Panc1 (cell line): ENCODE measurements around the gene GTF2H4. TPM values are rescaled to one million over a fixed set of nuclear protein-coding genes. Genes with fewer than 3 reads are reported as not detected.

Source experiments
- ATAC-seq: fragments of 200-7000 bp; cut with Tn5 transposase; 2 replicates; pipeline ENCODE4 v1.9.1; 2020; ENCODE audit warnings: mild to moderate bottlenecking, moderate library complexity
- BruUV-seq: library from RNA; stranded (reverse); fragments of 400-500 nt; replicated peaks from 2 replicates; lab custom pipeline; 2021; lab: Mats Ljungman, UMichigan
- CTCF ChIA-PET: fragments of 300-600 bp; sonication (Branson Sonifier 250); formaldehyde crosslinking; loops from one replicate; lab custom pipeline; 2022; ENCODE audit warnings: antibody characterized with exemption; lab: Charles Lee
- POLR2A ChIA-PET: fragments of 300-600 bp; sonication (Branson Sonifier 250); formaldehyde crosslinking; loops from one replicate; lab custom pipeline; 2022; ENCODE audit warnings: antibody characterized with exemption; lab: Charles Lee
- DNase-seq: peaks from one replicate; pipeline ENCODE4 v3.0.0-alpha.2; 2010; ENCODE audit warnings: low read depth, low spot score
- H3K27ac ChIP-seq: 2 replicates; pipeline ENCODE4 v1.5.1; 2011; ENCODE audit warnings: mild to moderate bottlenecking, low read length, inconsistent platforms
- H3K27me3 ChIP-seq: fragments of 200-500 bp; sonication (Bioruptor generic); 2 replicates; pipeline ENCODE4 v1.6.0; 2014; ENCODE audit warnings: low read length, inconsistent platforms; ENCODE audit not compliant: control insufficient read depth, insufficient read depth
- H3K36me3 ChIP-seq: fragments of 200-500 bp; sonication (Bioruptor generic); 2 replicates; pipeline ENCODE4 v1.5.1; 2014; ENCODE audit warnings: inconsistent platforms, mild to moderate bottlenecking, low read length, moderate library complexity; ENCODE audit not compliant: control insufficient read depth, insufficient read depth
- H3K4me1 ChIP-seq: 2 replicates; pipeline ENCODE4 v1.5.1; 2011; ENCODE audit warnings: inconsistent platforms, mild to moderate bottlenecking, low read length, moderate library complexity; ENCODE audit not compliant: control insufficient read depth, insufficient read depth
- H3K4me3 ChIP-seq, 2 experiments: 2 replicates each; pipeline ENCODE4 v1.5.1; 2011 to 2012; ENCODE audit warnings: low read depth in 2 of 2, low read length in 2 of 2, mild to moderate bottlenecking in 2 of 2, inconsistent platforms in 1 of 2, moderate library complexity in 1 of 2
- H3K9me3 ChIP-seq: fragments of 200-500 bp; sonication (Bioruptor generic); 2 replicates; pipeline ENCODE4 v1.5.1; 2014; ENCODE audit warnings: low read depth, mild to moderate bottlenecking, inconsistent platforms, low read length, moderate library complexity; ENCODE audit not compliant: control insufficient read depth, insufficient read depth
- POLR2AphosphoS5 ChIP-seq: IDR thresholded peaks from 2 replicates; pipeline ENCODE4 v1.6.1; 2012; ENCODE audit warnings: mild to moderate bottlenecking, low read depth, low read length, moderate library complexity
- SIN3A ChIP-seq: IDR thresholded peaks from 2 replicates; pipeline ENCODE4 v1.6.1; 2012; ENCODE audit warnings: low read depth, mild to moderate bottlenecking, low read length, moderate library complexity, borderline replicate concordance; ENCODE audit not compliant: insufficient read depth
- TCF7L2 ChIP-seq: IDR thresholded peaks from 2 replicates; pipeline ENCODE4 v1.6.1; 2011; ENCODE audit warnings: mild to moderate bottlenecking, low read depth, low read length, inconsistent platforms
- in situ Hi-C: cut with HindIII; loops from 2 replicates; pipeline ENCODE4 v1.10.0; 2016; ENCODE audit warnings: low sequenced_read_pairs, low pct_unique_long_range_greater_than_20kb
- intact Hi-C: fragments of 100-400 bp; cut with micrococcal nuclease; formaldehyde crosslinking; loops from one replicate; pipeline ENCODE4 v1.10.0; 2022; ENCODE audit not compliant: unreplicated experiment
- total RNA-seq: library from RNA; stranded (reverse); gene quantifications from one replicate; pipeline ENCODE4 v1.2.1, GENCODE V29; 2021; ENCODE audit not compliant: unreplicated experiment
- TF ChIP-seq, protein P1 (sequence below), 2 experiments: IDR thresholded peaks; 2 replicates each; pipeline ENCODE4 v1.6.1; 2011 to 2012; ENCODE audit warnings: low read depth in 2 of 2, control low read depth in 1 of 2, low read length in 1 of 2, mild to moderate bottlenecking in 1 of 2, moderate library complexity in 1 of 2; ENCODE audit not compliant: insufficient read depth in 1 of 2
- TF ChIP-seq, protein P2 (sequence below): fragments of 450-650 bp; IDR thresholded peaks from 2 replicates; pipeline ENCODE4 v1.5.1; 2017; ENCODE audit warnings: mild to moderate bottlenecking

The GTF2H4 gene
- total RNA-seq, 1 experiment from 2014 or later, result 27.5 TPM

DNA sequence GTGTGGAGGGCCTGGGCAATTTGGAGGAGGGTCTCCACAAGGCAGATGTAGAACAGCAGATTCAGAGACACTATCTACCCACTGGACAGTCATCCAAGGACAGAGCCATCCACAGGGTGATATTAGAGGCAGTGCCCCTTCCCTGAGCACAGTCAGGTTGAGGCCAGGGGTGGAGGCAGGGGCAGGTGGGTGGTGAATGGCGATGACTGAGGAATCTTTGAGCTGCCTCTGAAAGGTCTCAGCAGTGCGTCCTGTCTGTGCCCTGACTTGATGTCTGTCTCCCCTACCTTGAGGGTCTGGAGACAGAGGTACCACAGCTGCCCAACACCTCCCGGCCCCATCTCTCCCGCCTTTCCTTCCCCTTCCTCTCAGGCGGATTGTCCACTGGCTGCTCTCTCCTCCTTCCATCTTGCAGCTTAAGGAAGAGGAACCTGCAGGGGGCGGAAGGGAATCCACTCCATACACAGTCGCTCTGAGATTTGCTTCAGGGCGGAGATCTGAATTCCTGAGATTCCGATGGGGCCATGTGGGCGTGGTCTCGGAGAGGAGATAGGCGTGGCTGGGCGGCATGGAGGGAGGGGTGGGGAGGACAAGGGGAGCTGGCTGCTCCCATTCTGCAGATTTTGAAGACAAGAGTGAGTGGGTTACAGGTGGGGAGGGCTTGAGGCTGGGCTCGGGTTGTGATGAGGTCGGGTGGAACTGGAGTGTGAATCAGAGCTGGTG lies 34.5 kb downstream of the GTF2H4 start:
- intact Hi-C loops, result no loop called here
- Histone ChIP-seq H3K4me1 (peaks cover 8% of the 10 kb centered on the region; the same call in 1 of the 2 replicates), H3K27me3 (peaks cover 10% of the 10 kb centered on the region), H3K27ac (no peak overlapping the region), H3K9me3 (no peaks in the 10 kb centered on the region), H3K36me3 (no peaks in the 10 kb centered on the region), H3K4me3 (no peak overlapping the region)
- ChIA-PET CTCF (interaction anchor here (0.5 to 1.3 kb wide), 7 partner anchors 11 to 145 kb away, joined by 3 to 5 read pairs (median 4); partner anchors contain the start of gene SFTA2), POLR2A (no interaction called here)
- in situ Hi-C loops, result no loop called here
- ATAC-seq (peak; percentile 84), DNase-seq (peak; percentile 39)
- BruUV-seq, result no TSS peak
- no peak for TF ChIP-seq SIN3A
- TF ChIP-seq, protein P1, sequence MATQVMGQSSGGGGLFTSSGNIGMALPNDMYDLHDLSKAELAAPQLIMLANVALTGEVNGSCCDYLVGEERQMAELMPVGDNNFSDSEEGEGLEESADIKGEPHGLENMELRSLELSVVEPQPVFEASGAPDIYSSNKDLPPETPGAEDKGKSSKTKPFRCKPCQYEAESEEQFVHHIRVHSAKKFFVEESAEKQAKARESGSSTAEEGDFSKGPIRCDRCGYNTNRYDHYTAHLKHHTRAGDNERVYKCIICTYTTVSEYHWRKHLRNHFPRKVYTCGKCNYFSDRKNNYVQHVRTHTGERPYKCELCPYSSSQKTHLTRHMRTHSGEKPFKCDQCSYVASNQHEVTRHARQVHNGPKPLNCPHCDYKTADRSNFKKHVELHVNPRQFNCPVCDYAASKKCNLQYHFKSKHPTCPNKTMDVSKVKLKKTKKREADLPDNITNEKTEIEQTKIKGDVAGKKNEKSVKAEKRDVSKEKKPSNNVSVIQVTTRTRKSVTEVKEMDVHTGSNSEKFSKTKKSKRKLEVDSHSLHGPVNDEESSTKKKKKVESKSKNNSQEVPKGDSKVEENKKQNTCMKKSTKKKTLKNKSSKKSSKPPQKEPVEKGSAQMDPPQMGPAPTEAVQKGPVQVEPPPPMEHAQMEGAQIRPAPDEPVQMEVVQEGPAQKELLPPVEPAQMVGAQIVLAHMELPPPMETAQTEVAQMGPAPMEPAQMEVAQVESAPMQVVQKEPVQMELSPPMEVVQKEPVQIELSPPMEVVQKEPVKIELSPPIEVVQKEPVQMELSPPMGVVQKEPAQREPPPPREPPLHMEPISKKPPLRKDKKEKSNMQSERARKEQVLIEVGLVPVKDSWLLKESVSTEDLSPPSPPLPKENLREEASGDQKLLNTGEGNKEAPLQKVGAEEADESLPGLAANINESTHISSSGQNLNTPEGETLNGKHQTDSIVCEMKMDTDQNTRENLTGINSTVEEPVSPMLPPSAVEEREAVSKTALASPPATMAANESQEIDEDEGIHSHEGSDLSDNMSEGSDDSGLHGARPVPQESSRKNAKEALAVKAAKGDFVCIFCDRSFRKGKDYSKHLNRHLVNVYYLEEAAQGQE (IDR thresholded peaks at IDR 0.05; ENCODE audit: insufficient read depth in 1 of 2, low read depth in 2 of 2, low read length in 1 of 2), result no peak
- TF ChIP-seq POLR2AphosphoS5, result no peak
- TF ChIP-seq TCF7L2, result no peak
- TF ChIP-seq, protein P2, sequence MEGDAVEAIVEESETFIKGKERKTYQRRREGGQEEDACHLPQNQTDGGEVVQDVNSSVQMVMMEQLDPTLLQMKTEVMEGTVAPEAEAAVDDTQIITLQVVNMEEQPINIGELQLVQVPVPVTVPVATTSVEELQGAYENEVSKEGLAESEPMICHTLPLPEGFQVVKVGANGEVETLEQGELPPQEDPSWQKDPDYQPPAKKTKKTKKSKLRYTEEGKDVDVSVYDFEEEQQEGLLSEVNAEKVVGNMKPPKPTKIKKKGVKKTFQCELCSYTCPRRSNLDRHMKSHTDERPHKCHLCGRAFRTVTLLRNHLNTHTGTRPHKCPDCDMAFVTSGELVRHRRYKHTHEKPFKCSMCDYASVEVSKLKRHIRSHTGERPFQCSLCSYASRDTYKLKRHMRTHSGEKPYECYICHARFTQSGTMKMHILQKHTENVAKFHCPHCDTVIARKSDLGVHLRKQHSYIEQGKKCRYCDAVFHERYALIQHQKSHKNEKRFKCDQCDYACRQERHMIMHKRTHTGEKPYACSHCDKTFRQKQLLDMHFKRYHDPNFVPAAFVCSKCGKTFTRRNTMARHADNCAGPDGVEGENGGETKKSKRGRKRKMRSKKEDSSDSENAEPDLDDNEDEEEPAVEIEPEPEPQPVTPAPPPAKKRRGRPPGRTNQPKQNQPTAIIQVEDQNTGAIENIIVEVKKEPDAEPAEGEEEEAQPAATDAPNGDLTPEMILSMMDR, result no peak; the same call in 1 of the 2 replicates

GRCh38 chr6:30944051-30944450 lies 36.0 kb downstream of the GTF2H4 start:
- H3K27me3 ChIP-seq, result peaks cover 10% of the 10 kb centered on the region
- POLR2A ChIA-PET, result no interaction called here
- intact Hi-C loops (no loop called here), in situ Hi-C loops (no loop called here)
- CTCF ChIA-PET, result no interaction called here
- H3K4me1 ChIP-seq, result peaks cover 8% of the 10 kb centered on the region; the same call in 1 of the 2 replicates
- H3K4me3 ChIP-seq, result no peak overlapping the region
- H3K27ac ChIP-seq, result no peak overlapping the region
- DNase-seq (no peak), ATAC-seq (no peak)
- no peaks in the 10 kb centered on the region for H3K9me3 ChIP-seq
- H3K36me3 ChIP-seq, result no peaks in the 10 kb centered on the region
- BruUV-seq, result no TSS peak
- TF ChIP-seq, protein P1 (IDR thresholded peaks at IDR 0.05; ENCODE audit: insufficient read depth in 1 of 2, low read depth in 2 of 2, low read length in 1 of 2), result no peak
- TF ChIP-seq TCF7L2, result no peak
- no peak for TF ChIP-seq POLR2AphosphoS5
- TF ChIP-seq SIN3A, result no peak
- TF ChIP-seq, protein P2, result no peak
